ENCODE measurements around the gene TTC9.

Gene TTC9

DNA sequence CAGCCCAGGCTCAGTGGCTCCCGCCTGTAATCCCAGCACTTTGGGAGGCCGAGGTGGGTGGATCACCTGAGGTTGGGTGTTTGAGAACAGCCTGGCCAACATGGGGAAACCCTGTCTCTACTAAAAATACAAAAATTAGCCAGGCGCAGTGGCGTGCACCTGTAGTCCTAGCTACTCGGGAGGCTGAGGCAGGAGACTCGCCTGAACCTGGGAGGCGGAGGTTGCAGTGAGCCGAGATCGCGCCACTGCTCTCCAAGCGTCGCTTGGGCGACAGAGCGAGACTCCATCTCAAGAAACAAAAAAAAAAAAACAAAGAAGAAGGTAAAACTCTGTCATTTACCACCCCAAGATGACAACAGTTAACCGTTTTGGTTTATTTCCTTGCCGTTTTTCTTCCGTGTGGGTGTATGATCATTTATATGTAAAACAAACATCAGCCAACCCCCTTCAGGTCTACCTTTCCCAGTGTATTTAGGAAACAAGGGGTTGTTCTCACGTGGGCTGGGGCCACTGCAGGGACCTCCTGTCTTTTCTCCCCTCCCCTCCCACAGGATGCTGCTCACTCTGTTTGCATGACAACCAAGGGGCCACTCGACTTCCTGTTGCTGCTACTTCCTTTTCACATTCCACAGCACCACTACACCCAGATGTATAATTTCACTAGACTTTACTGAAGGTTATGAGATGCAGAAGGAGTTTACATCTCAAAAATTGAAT lies 13.6 kb downstream of the TTC9 start:
- H3K27me3 ChIP-seq (ENCODE audit: insufficient read depth, insufficient read length) = no peaks in the 10 kb centered on the region
- no peaks in the 10 kb centered on the region for H3K9me3 ChIP-seq (ENCODE audit: insufficient read depth, low read length)
- H3K4me3 ChIP-seq (ENCODE audit: insufficient read length, low read depth) = no peak overlapping the region
- no peak for DNase-seq (ENCODE audit: low read depth, low spot score)
- H3K9ac ChIP-seq (ENCODE audit: insufficient read length, low read depth) = no peak overlapping the region
- no peaks in the 10 kb centered on the region for H3K36me3 ChIP-seq (ENCODE audit: insufficient read depth, insufficient read length, low read length)
- no peak for TF ChIP-seq SUZ12 (IDR thresholded peaks at IDR 0.05; ENCODE audit: extremely low read depth, insufficient read depth, insufficient read length)
- no peak for TF ChIP-seq ZNF274 (IDR thresholded peaks at IDR 0.05; ENCODE audit: low read depth, low read length)
- TF ChIP-seq YY1 (IDR thresholded peaks at IDR 0.05; ENCODE audit: insufficient read depth, insufficient read length) = no peak
- no peaks in the 10 kb centered on the region for H3K4me1 ChIP-seq (ENCODE audit: insufficient read depth, insufficient read length)

DNA sequence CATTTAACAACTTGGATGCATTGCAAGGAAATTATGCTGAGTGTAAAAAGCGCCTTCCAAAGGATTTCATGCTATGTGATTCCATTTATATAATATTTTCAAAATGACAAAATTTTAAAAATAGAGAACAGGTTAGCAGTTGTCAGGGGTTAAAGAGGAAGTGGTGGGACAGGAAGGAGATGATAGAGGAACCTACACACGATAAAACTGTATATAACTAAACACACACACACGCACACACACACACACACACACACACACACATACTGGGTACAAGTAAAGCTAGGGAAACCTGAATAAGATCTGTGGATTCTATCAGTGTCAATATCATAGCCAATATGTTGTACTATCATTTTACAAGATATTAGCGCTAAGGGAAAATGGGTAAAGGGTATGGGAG lies 17.2 kb downstream of the TTC9 start:
- Histone ChIP-seq H3K9me3 (ENCODE audit: insufficient read depth, low read length) (no peaks in the 10 kb centered on the region), H3K4me1 (ENCODE audit: insufficient read depth, insufficient read length) (no peaks in the 10 kb centered on the region), H3K36me3 (ENCODE audit: insufficient read depth, insufficient read length, low read length) (no peaks in the 10 kb centered on the region), H3K9ac (ENCODE audit: insufficient read length, low read depth) (no peak overlapping the region), H3K27me3 (ENCODE audit: insufficient read depth, insufficient read length) (no peaks in the 10 kb centered on the region), H3K4me3 (ENCODE audit: insufficient read length, low read depth) (no peak overlapping the region)
- DNase-seq (ENCODE audit: low read depth, low spot score) = no peak
- TF ChIP-seq SUZ12 (IDR thresholded peaks at IDR 0.05; ENCODE audit: extremely low read depth, insufficient read depth, insufficient read length) (no peak), ZNF274 (IDR thresholded peaks at IDR 0.05; ENCODE audit: low read depth, low read length) (no peak), YY1 (IDR thresholded peaks at IDR 0.05; ENCODE audit: insufficient read depth, insufficient read length) (no peak)

DNA sequence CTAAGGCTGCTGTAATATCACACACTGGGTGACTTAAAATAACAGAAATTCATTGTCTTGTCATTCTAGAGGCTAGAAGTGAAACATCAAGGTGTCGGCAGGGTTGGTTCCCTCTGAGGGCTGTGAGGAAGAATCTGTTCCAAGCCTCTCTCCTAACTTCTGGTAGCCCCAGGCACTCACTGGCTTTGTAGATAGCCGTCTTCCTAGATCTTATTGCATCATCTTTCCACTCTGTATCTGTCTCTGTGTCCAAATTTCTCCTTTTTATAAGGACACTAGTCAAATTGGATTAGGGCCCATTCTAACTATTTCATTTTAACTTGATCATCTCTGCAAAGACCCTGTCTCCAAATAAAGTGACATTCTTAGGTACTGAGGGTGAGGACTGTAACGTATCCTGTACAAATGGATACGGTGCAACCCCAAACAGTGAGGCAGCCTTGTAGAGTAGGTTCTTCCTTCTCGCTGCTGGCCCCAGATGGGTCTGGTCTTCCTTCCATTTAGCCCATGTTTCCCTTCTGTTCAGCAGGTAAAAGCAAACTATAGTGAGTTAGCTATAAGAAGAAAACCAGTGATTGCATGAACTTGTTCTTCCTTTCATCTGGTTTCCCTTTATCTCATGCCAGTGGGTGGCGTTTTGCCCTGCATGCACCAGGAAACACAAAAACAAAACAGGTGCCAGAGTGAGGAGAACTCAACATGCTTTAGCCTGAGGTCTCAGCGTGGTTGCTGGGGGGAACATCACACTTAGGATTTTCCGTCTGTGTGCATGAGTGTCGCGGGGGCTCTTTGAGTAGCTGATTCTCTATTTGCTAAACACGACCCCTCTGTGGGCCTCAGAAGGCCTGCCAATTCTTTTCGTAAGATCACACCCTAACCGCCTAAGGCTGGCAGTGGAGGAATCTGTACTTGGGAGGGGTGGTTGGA lies 19.5 kb downstream of the TTC9 start:
- H3K4me1 ChIP-seq (ENCODE audit: insufficient read depth, insufficient read length) = no peaks in the 10 kb centered on the region
- TF ChIP-seq YY1 (IDR thresholded peaks at IDR 0.05; ENCODE audit: insufficient read depth, insufficient read length) (no peak), ZNF274 (IDR thresholded peaks at IDR 0.05; ENCODE audit: low read depth, low read length) (no peak), SUZ12 (IDR thresholded peaks at IDR 0.05; ENCODE audit: extremely low read depth, insufficient read depth, insufficient read length) (no peak)
- no peak for DNase-seq (ENCODE audit: low read depth, low spot score)
- no peak overlapping the region for H3K9ac ChIP-seq (ENCODE audit: insufficient read length, low read depth)
- no peak overlapping the region for H3K4me3 ChIP-seq (ENCODE audit: insufficient read length, low read depth)
- H3K36me3 ChIP-seq (ENCODE audit: insufficient read depth, insufficient read length, low read length) = no peaks in the 10 kb centered on the region
- no peaks in the 10 kb centered on the region for H3K27me3 ChIP-seq (ENCODE audit: insufficient read depth, insufficient read length)
- H3K9me3 ChIP-seq (ENCODE audit: insufficient read depth, low read length) = no peaks in the 10 kb centered on the region

DNA sequence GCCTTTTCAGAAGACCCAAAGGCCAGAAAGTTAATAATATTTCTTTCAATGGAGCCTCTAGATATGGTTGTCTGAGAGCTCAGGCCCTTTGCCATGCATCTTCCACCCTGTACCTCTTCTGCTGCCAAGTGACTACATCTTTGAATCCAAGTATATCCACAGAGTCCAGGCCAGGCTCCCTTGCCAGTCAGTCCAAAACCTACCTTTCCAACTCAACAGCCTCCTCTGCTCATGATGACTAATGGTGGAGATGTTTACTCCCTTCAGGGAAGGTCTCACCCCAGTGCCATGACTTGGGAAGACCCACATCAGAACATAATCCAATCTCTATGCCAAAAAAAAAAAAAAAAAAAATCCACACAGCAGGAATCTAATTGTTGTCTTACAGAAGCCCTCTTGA lies 20.4 kb downstream of the TTC9 start:
- no peak for TF ChIP-seq SUZ12 (IDR thresholded peaks at IDR 0.05; ENCODE audit: extremely low read depth, insufficient read depth, insufficient read length)
- TF ChIP-seq ZNF274 (IDR thresholded peaks at IDR 0.05; ENCODE audit: low read depth, low read length) = no peak
- no peak for TF ChIP-seq YY1 (IDR thresholded peaks at IDR 0.05; ENCODE audit: insufficient read depth, insufficient read length)
- Histone ChIP-seq H3K9ac (ENCODE audit: insufficient read length, low read depth) (no peak overlapping the region), H3K4me3 (ENCODE audit: insufficient read length, low read depth) (no peak overlapping the region), H3K4me1 (ENCODE audit: insufficient read depth, insufficient read length) (no peaks in the 10 kb centered on the region), H3K36me3 (ENCODE audit: insufficient read depth, insufficient read length, low read length) (no peaks in the 10 kb centered on the region), H3K27me3 (ENCODE audit: insufficient read depth, insufficient read length) (no peaks in the 10 kb centered on the region), H3K9me3 (ENCODE audit: insufficient read depth, low read length) (no peaks in the 10 kb centered on the region)
- no peak for DNase-seq (ENCODE audit: low read depth, low spot score)

DNA sequence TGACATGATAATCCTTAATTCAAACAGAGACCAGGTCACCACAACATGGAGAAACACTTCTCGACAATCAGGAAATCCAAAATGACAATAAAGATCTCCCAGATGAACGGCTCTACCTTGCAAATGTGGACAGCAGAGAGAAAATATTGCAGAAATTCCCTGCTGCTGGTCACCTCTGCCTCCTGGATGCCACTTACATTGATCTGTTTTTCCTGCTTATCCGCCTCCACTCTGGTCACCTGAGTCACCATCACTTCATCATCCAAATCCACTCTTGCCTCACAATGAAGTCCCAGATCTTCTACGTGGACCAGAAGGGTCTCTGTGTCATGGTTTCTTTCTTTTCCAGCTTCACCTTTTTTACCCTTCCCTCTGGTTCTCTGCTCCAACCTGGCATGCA lies 21.1 kb downstream of the TTC9 start:
- TF ChIP-seq ZNF274 (IDR thresholded peaks at IDR 0.05; ENCODE audit: low read depth, low read length) = no peak
- no peak for TF ChIP-seq SUZ12 (IDR thresholded peaks at IDR 0.05; ENCODE audit: extremely low read depth, insufficient read depth, insufficient read length)
- no peak for TF ChIP-seq YY1 (IDR thresholded peaks at IDR 0.05; ENCODE audit: insufficient read depth, insufficient read length)
- DNase-seq (ENCODE audit: low read depth, low spot score) = no peak
- Histone ChIP-seq H3K36me3 (ENCODE audit: insufficient read depth, insufficient read length, low read length) (no peaks in the 10 kb centered on the region), H3K27me3 (ENCODE audit: insufficient read depth, insufficient read length) (no peaks in the 10 kb centered on the region), H3K9ac (ENCODE audit: insufficient read length, low read depth) (no peak overlapping the region), H3K4me3 (ENCODE audit: insufficient read length, low read depth) (no peak overlapping the region), H3K4me1 (ENCODE audit: insufficient read depth, insufficient read length) (no peaks in the 10 kb centered on the region), H3K9me3 (ENCODE audit: insufficient read depth, low read length) (no peaks in the 10 kb centered on the region)

DNA sequence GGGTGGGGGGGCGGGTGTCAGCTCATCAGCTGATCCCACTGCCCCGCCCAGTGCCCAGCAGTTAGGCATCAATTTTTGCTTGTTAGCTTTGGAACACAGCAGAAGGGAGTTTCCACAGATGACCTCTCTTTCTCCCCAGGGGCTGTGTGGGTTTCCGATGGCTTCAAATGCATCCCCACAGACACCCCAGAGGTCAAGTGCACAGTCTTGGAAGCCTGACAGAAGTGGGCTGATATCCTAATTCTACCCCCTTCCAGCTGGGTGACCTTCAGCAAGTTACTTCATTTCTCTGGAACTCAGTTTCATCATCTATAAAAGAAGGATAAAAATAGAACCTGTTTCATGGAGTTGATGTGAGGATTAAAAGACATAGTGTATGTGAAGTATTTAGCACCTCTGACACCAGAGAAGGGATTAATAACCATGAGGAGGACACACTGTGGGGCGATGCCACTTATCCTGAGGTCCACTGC lies 22.0 kb downstream of the TTC9 start:
- Histone ChIP-seq H3K4me3 (ENCODE audit: insufficient read length, low read depth) (no peak overlapping the region), H3K9ac (ENCODE audit: insufficient read length, low read depth) (no peak overlapping the region), H3K27me3 (ENCODE audit: insufficient read depth, insufficient read length) (no peaks in the 10 kb centered on the region), H3K36me3 (ENCODE audit: insufficient read depth, insufficient read length, low read length) (no peaks in the 10 kb centered on the region), H3K4me1 (ENCODE audit: insufficient read depth, insufficient read length) (no peaks in the 10 kb centered on the region), H3K9me3 (ENCODE audit: insufficient read depth, low read length) (no peaks in the 10 kb centered on the region)
- TF ChIP-seq ZNF274 (IDR thresholded peaks at IDR 0.05; ENCODE audit: low read depth, low read length) (no peak), YY1 (IDR thresholded peaks at IDR 0.05; ENCODE audit: insufficient read depth, insufficient read length) (no peak), SUZ12 (IDR thresholded peaks at IDR 0.05; ENCODE audit: extremely low read depth, insufficient read depth, insufficient read length) (no peak)
- no peak for DNase-seq (ENCODE audit: low read depth, low spot score)
